Aorta (tissue), 5 donors: Measurements from ENCODE around the gene SELENOT. TPM values are rescaled to one million over a fixed set of nuclear protein-coding genes. Genes with fewer than 3 reads are reported as not detected.
"Not testable (repeated sequence)": the region's sequence is repeated elsewhere in the genome, so short reads cannot be mapped to it uniquely, and the experiment has no call there.

ENCODE experiments used
- ATAC-seq: fragments of 200-7000 bp; cut with Tn5 transposase; one replicate; pipeline ENCODE4 v1.9.1; 2022; ENCODE audit warnings: moderate library complexity; ENCODE audit not compliant: low FRiP score
- DNase-seq, 2 donors: peaks; one replicate each; pipeline ENCODE4 v3.0.0-alpha.2; 2020
- H3K27ac ChIP-seq, 2 donors: one replicate each; pipeline ENCODE4 v1.5.1; 2013; ENCODE audit warnings: low read length in 2 of 2, mild to moderate bottlenecking in 2 of 2, moderate library complexity in 2 of 2, control low read depth in 1 of 2, inconsistent platforms in 1 of 2, low read depth in 1 of 2
- H3K27me3 ChIP-seq, 2 donors: one replicate each; pipeline ENCODE4 v1.6.1; 2013; ENCODE audit warnings: control low read depth in 1 of 2, low read length in 1 of 2, mild to moderate bottlenecking in 1 of 2, moderate library complexity in 1 of 2; ENCODE audit not compliant: insufficient read depth in 2 of 2, control insufficient read depth in 1 of 2
- H3K36me3 ChIP-seq, 2 donors: one replicate each; pipeline ENCODE4 v1.6.1; 2013; ENCODE audit warnings: control low read depth in 1 of 2, low read length in 1 of 2, mild to moderate bottlenecking in 1 of 2; ENCODE audit not compliant: insufficient read depth in 2 of 2, control insufficient read depth in 1 of 2
- H3K4me1 ChIP-seq, 2 donors: one replicate each; pipeline ENCODE4 v1.6.1; 2013; ENCODE audit warnings: low read length in 2 of 2, control low read depth in 1 of 2, mild to moderate bottlenecking in 1 of 2, moderate library complexity in 1 of 2; ENCODE audit not compliant: insufficient read depth in 2 of 2, control insufficient read depth in 1 of 2
- H3K4me3 ChIP-seq, 2 donors: one replicate each; pipeline ENCODE4 v1.5.1; 2013; ENCODE audit warnings: low read length in 2 of 2, control low read depth in 1 of 2, mild to moderate bottlenecking in 1 of 2
- H3K9me3 ChIP-seq: one replicate; pipeline ENCODE4 v1.6.1; 2013; ENCODE audit warnings: mild to moderate bottlenecking, low read length; ENCODE audit not compliant: control insufficient read depth
- WGBS, 2 donors: extraction: QIAGEN DNeasy Blood & Tissue Kit; methylation state at CpG; one replicate each; pipeline ENCODE4 v1.1.7; 2013; 5-methylcytosine and 5-hydroxymethylcytosine counted together
- intact Hi-C, 2 donors: fragments of 100-400 bp; cut with DNase I; formaldehyde crosslinking; loops; one replicate each; pipeline versions ENCODE4 v1.14.2 to v1.15.0; 2022
- polyA plus RNA-seq, 2 donors: library from polyadenylated mRNA; stranded (reverse); fragments of 200-250 nt; gene quantifications; one replicate each; pipeline ENCODE4 v1.2.3, GENCODE V29; 2013
- total RNA-seq, 2 donors: library from RNA; stranded (reverse); fragmentation: NEBNext Ultra II Directional; extraction: Animal tissue kit (Norgen Biotek cat#: 25700); gene quantifications; one replicate each; pipeline ENCODE4 v1.2.1, GENCODE V29; 2021
- donor health status: healthy with polysubstance abuse.
- donor health status: Bipolar disorder and iron deficiency.
- donor health status: DM: no; HTN: no; CAD: no.
- donor health status: DM: no; HTN: no; CAD: no.
- donor health status: DM: yes; HTN: yes; CAD: no.

The SELENOT gene
- total and polyA plus RNA-seq, 4 donors, result 60.8 to 93.0 (median 82.4) TPM

- WGBS, 2 donors, result 81 to 86% methylated on average over 2 of the region's 2 CpGs
- intact Hi-C loops, result no loop called here
- Histone ChIP-seq H3K27me3 (no peaks in the 10 kb centered on the region), H3K9me3 (no peaks in the 10 kb centered on the region), H3K36me3 (peaks cover 3 to 4% of the 10 kb centered on the region in 2 donors), H3K4me1 (no peaks in the 10 kb centered on the region), H3K27ac (no peak overlapping the region), H3K4me3 (no peak overlapping the region)
- DNase-seq, result no peak
- no peak for ATAC-seq
These were observed 20.5 kb upstream of the SELENOT start for GRCh38 chr3:150582620-150583019.

DNA sequence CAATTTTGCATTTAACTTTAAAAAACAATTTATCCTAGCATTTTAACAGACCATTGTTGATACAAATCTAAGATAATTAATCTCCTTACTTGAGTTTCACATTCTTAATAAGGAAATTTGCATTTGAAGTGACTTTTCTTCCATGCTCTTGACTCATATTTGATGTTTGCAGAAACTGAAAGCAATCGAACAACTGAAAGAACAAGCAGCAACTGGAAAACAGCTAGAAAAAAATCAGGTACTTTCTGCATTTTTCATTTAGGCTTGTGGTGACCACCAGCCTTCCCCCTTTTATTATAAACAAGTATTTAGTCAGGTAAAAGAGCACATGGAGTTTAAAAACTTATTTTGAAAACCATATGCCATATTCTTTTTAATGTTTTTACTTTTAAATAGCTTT lies 20.1 kb upstream of the SELENOT start:
- Histone ChIP-seq H3K36me3 (peaks cover 3 to 4% of the 10 kb centered on the region in 2 donors), H3K4me3 (no peak overlapping the region), H3K27me3 (no peaks in the 10 kb centered on the region), H3K9me3 (no peaks in the 10 kb centered on the region), H3K27ac (no peak overlapping the region), H3K4me1 (no peaks in the 10 kb centered on the region)
- no peak for ATAC-seq
- DNase-seq, result no peak
- 76 to 87% methylated on average over 1 of the region's 1 CpG for WGBS, 2 donors
- intact Hi-C loops, result no loop called here

- H3K27ac ChIP-seq, result no peak overlapping the region
- peaks cover 3 to 4% of the 10 kb centered on the region in 2 donors for H3K36me3 ChIP-seq
- H3K27me3 ChIP-seq, result no peaks in the 10 kb centered on the region
- H3K4me1 ChIP-seq, result no peaks in the 10 kb centered on the region
- 65 to 68% methylated on average over 9 of the region's 9 CpGs for WGBS, 2 donors
- ATAC-seq (no peak), DNase-seq (no peak)
- H3K4me3 ChIP-seq, result no peak overlapping the region
- no peaks in the 10 kb centered on the region for H3K9me3 ChIP-seq
- intact Hi-C loops, result no loop called here
These were observed 14.9 kb upstream of the SELENOT start for GRCh38 chr3:150588027-150588830.

DNA sequence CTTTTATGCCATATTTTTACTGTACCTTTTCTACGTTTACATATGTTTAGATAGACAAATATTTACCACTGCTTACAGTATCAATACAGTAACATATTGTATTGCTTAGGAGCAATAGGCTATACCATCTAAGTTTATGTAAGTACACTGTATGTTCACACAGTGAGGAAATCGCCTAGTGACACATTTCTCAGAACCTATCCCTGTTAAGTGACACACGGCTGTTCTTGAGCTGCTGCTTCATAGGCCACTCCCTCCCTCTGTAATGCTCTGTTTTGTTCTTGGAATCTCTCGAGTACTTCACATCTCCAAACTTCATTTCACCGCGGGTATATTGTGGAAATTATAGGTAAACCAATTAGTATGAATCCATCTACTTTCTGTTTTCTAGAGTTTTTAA lies 13.4 kb upstream of the SELENOT start:
- Histone ChIP-seq H3K9me3 (no peaks in the 10 kb centered on the region), H3K4me1 (no peaks in the 10 kb centered on the region), H3K4me3 (no peak overlapping the region), H3K27me3 (no peaks in the 10 kb centered on the region), H3K27ac (no peak overlapping the region), H3K36me3 (peaks cover 3 to 4% of the 10 kb centered on the region in 2 donors)
- intact Hi-C loops, result no loop called here
- no peak for ATAC-seq
- DNase-seq, result no peak
- WGBS, 2 donors, result 68 to 79% methylated on average over 6 of the region's 6 CpGs

- no peak overlapping the region for H3K4me3 ChIP-seq
- 85 to 87% methylated on average over 4 of the region's 4 CpGs for WGBS, 2 donors
- no peaks in the 10 kb centered on the region for H3K9me3 ChIP-seq
- no peak overlapping the region for H3K27ac ChIP-seq
- ATAC-seq (no peak), DNase-seq (no peak)
- H3K36me3 ChIP-seq, result no peaks in the 10 kb centered on the region
- intact Hi-C loops, result no loop called here
- H3K27me3 ChIP-seq, result no peaks in the 10 kb centered on the region
- no peaks in the 10 kb centered on the region for H3K4me1 ChIP-seq
These were observed 9.0 kb upstream of the SELENOT start for GRCh38 chr3:150594150-150594549.

GRCh38 chr3:150597646-150598045 lies 5.5 kb upstream of the SELENOT start:
- Histone ChIP-seq H3K27ac (no peak overlapping the region), H3K36me3 (no peaks in the 10 kb centered on the region), H3K4me3 (no peak overlapping the region), H3K4me1 (no peaks in the 10 kb centered on the region), H3K27me3 (no peaks in the 10 kb centered on the region), H3K9me3 (no peaks in the 10 kb centered on the region)
- WGBS, 2 donors, result 75 to 85% methylated on average over 4 of the region's 4 CpGs
- DNase-seq, result no peak
- ATAC-seq, result no peak
- intact Hi-C loops, result no loop called here

DNA sequence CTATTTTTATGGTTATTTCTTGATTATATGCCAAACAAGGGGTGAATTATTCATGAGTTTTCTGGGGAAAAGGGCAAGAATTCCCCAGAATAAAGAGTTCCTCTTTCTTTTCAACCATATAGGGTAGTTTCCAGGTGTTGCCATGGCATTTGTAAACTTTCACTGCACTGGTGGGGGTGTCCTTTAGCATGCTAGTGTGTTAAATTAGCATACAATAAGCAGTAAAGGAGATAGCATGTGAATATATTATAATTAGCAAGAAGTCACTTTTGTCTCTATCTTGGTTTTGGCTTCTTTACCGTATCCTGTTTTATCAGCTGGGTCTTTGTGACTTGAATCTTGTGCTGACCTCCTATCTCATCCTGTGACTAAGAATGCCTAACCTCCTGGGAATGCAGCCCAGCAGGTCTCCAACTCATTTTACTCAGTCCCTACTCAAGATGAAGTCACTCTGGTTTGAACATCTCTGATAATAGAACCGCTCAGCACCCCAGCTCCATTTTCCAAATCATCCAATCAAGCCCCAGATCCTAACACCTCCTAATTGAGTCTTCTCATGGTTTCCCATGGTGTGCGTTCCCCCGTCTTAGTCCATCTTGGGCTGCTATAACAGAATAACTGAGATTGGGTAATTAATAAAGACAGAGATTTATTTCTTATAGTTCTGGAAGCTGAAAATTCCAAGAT lies 3.4 kb upstream of the SELENOT start:
- Histone ChIP-seq H3K27ac (no peak overlapping the region), H3K4me3 (no peak overlapping the region), H3K4me1 (no peaks in the 10 kb centered on the region), H3K9me3 (no peaks in the 10 kb centered on the region), H3K36me3 (no peaks in the 10 kb centered on the region), H3K27me3 (no peaks in the 10 kb centered on the region)
- intact Hi-C loops, result loop anchor here (5.0 to 10.0 kb wide), 3 partner anchors 52 to 163 kb away; partner anchors contain the start of genes EIF2A (in 1 of the 2), ERICH6 (in 1 of the 2), SERP1 (in 1 of the 2) and SIAH2 (in 1 of the 2)
- ATAC-seq, result no peak
- no peak for DNase-seq
- 67 to 72% methylated on average over 4 of the region's 4 CpGs for whole genome bisulfite sequencing, 2 donors

- DNase-seq, H3K36me3 ChIP-seq, H3K4me1 ChIP-seq, H3K4me3 ChIP-seq, ATAC-seq, H3K27me3 ChIP-seq, H3K27ac ChIP-seq, H3K9me3 ChIP-seq: not testable (repeated sequence)
- WGBS, 2 donors, result 92 to 95% methylated on average over 13 of the region's 13 CpGs
- intact Hi-C loops, result loop anchor here (5.0 to 10.0 kb wide), 3 partner anchors 54 to 161 kb away; partner anchors contain the start of genes EIF2A (in 1 of the 2), ERICH6 (in 1 of the 2), SERP1 (in 1 of the 2) and SIAH2 (in 1 of the 2)
These were observed 2.2 kb upstream of the SELENOT start for GRCh38 chr3:150600647-150601530.
